ACHN (cell line): Measurements from ENCODE around the gene TSPAN2.

Experiments used
- DNase-seq: peaks from one replicate; pipeline ENCODE4 v3.0.0-alpha.2; 2015
- in situ Hi-C: cut with HindIII; loops from 2 replicates; pipeline ENCODE4 v1.10.0; 2017; ENCODE audit warnings: low sequenced_read_pairs, low pct_ligation_motif_present, low pct_unique_long_range_greater_than_20kb

TSPAN2 gene

GRCh38 chr1:115117298-115117697 is 28.0 kb upstream of the TSPAN2 start:
- in situ Hi-C loops = no loop called here
- no peak for DNase-seq

- in situ Hi-C loops = no loop called here
- DNase-seq = no peak
These were observed 27.2 kb upstream of the TSPAN2 start for GRCh38 chr1:115116512-115116911.

- no peak for DNase-seq
- in situ Hi-C loops = no loop called here
These were observed 26.3 kb upstream of the TSPAN2 start for GRCh38 chr1:115115521-115116161.

DNA sequence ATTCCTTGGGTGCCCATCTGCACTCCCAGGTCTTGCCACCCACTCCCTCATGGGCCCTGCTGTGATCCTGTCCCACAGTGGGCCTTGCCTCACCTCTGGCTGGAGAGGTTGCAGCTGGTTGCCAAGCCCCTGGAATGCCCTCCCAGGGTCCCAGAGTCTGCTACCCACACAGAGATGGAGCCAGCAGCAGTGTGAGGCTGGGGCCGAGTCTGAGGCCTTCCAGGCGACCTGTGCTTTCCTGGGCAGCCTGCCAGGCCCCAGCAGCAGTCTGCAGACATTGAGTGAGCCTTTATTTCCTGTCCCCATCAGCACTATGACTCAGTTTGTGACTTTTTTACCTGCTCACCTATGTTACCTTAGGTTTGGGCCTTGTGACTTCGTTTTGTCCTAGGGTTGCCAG is 25.0 kb upstream of the TSPAN2 start:
- in situ Hi-C loops = no loop called here
- DNase-seq = no peak

DNA sequence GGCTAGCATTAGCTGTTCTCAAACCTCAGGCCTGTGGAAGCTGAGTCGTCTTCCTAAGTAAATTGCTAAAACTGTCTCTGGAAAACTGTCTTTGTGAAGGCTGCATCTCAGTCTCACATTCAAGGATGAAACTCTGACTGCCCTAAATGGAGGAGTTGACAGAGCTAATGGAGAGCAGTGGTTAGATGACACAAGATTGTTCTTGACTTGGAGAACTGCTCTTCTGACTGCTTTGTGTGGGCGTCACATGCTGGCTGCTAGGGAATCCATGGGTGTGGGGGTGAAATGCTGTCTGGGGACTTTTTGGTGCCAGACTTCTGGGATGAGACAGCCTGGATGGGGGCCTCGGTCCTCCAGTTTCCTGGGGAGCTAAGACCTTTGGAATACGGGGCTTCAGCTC is 24.5 kb upstream of the TSPAN2 start:
- in situ Hi-C loops = no loop called here

DNA sequence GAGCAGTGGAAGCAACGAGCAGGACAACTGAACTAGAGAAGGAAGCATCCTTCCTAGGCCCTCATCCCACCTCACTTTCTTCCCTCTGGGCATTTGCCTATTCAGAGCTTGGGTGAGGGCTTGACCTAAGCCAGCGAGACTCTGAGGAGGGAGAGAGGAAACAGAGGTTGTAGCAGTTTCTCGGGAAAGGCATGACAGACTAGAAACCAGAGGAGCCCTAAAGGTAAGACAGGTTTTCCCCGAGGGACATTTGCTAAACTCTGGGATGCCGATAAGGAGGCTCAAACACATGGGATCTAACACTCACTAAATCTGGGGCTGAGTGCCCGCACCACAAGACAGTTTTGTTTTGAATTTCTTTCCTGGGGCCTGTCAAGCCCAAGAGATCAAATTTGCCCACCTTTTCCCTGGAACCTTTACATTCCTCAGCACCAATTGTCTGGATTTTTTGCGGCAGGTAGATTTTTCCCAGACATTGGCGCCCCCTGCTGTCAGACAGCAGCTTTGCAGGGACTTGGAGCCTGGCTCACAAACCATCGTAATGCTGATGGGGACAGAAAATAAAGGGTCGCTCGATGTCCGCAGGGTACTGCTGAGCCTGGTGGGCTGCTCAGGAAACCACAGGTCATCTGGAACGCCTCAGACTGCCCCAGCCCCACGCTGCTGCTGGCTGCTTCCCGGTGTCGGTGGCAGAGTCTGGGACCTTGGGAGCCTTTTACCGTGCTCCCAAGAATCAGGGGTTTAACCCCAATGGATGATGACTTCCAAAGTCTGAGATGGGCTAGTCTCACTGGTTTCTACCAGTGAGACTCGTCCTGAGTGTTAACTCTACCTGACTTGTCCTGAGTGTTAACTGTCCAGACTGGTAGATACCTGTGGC is 23.4 kb upstream of the TSPAN2 start:
- in situ Hi-C loops = no loop called here
- peak; percentile 13 for DNase-seq

More for the DNA sequence above, 24.5 kb upstream of the TSPAN2 start:
- DNase-seq = no peak

DNA sequence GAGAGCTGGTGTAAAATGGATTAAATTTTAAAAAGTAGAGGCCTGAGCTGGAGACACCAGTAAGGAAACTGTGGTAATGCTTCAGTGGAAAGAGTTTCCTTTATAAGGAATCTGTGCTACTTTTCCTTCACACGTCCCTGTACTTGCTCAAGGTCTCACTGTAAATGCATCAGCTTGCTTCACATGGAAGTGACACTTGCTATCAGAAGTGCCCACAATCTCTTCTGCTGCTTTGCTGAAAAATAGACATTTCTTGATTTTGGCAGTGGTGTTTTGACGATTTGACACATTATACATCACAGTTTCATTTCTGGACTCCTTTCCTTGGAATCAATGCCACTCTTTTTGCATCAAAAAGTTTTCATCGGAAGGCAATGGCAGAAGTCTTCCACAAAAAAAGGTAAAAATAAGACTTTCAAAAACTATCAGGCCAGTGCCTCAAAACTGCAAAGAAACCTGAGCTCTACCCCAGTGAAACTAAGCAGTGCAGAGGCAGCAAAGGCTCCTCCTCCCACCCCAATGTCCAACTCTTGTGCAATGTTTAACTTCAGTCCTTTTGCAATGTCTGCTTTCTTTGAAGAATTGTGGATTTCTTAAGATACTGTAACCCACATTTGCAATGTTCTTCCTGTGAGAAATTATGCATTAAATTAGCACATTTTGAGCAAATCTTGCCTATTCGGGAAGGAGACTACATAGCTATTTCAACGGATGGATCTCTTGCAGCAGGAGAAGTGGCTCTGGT is 18.4 kb upstream of the TSPAN2 start:
- DNase-seq = no peak
- in situ Hi-C loops = no loop called here

GRCh38 chr1:115105831-115106230 is 16.5 kb upstream of the TSPAN2 start:
- in situ Hi-C loops = no loop called here
- no peak for DNase-seq

DNA sequence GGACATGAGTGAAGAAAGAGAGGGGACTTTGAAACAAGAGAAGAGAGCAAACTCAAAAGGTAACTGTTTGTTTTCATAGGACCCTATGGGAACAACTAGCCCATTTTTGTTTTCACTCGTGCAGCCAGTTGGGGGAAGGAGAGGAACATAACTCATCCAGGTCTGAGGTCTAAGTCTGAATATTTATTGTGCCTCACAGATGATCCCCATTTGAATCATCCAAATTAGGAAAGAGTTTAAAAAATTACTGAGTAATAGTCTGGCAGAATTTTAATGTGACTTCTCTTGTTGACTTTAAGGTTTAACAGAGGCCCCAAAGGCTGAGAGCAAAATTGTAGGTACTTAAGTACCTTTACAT is 10.4 kb upstream of the TSPAN2 start:
- DNase-seq = no peak
- in situ Hi-C loops = no loop called here

DNA sequence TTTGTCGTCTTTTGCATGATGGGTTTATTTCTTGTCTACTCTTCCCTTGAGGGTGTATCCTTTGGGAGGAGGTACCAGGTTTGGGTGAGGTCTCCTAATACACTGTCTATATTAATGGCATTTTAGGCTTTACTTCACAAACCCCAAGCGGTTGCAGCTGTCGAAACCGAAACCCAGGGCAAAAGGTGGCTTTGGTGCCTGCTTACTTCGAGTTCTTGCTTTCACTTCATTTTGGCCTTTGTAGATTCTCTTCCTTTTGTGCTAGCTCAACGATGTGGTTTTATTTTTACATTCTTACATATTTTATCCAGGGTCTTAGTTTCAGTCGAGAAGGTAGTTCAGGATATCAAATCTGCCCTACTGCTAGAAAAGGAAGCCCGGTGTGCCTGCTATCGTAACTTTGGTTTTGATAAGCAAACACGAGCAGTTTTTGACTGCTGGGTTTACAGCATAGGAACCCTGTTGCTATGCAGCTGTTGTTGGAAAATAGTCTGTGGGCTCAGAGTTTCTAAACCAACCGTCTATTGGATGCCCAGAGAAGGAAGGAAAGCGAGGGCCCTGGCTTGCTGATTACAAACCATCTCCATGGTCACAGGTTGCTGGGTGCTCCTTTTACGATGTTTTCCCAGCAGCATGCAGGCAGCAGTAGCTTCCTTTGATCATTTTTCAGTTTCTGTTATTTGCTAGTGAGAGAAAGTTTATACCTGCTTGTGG is 9.8 kb upstream of the TSPAN2 start:
- in situ Hi-C loops = no loop called here
- no peak for DNase-seq

- in situ Hi-C loops = no loop called here
- DNase-seq = no peak
These were observed 2.9 kb upstream of the TSPAN2 start for GRCh38 chr1:115092175-115092574.

DNA sequence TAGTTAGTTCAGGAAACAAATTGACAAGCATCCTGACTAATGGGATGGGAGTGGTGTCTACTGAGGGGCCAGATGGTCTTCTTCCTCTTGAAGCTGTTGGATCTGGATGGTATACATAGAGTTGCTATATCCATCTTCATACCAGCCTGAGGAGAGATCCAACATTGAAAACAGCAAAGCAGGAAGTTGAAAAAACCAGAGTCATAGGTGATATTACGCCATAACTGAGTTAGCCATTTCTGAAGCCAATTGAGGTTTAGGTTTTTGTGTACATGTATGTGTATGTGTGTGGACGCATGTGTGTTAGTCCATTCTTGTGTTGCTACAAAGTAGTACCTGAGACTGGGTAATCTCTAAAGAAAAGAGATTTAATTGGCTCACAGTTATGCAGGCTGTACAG is 2.3 kb upstream of the TSPAN2 start:
- in situ Hi-C loops = no loop called here

GRCh38 chr1:115090956-115091355 is 1.7 kb upstream of the TSPAN2 start:
- DNase-seq = no peak
- in situ Hi-C loops = no loop called here

More for the DNA sequence above, 2.3 kb upstream of the TSPAN2 start:
- no peak for DNase-seq

DNA sequence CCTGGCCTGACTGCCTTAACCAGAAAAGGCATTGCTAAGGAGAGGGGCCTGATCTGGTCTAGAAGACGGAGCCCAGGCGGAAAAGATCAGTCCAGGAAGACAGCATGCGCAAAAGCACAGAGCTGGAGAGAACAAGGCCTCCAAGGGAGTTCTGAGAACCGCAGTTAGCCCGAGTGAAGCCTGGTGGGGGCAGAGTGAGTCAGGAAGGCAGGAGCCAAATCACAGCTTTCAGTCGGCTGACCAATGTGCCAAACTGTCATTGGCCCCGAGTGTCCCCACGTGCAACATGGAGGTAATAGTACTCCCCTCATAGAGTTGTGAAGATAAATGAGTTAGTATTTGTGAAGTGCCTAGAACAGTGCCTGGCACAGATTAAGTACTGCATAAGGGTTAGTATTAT is 1.2 kb upstream of the TSPAN2 start:
- in situ Hi-C loops = no loop called here
- peak; percentile 69 for DNase-seq

GRCh38 chr1:115090186-115090490 is 835 bp upstream of the TSPAN2 start:
- DNase-seq = no peak
- in situ Hi-C loops = no loop called here

GRCh38 chr1:115088871-115089419 is 358 bp downstream of the TSPAN2 start:
- DNase-seq = no peak

GRCh38 chr1:115088115-115088778 is 1.1 kb downstream of the TSPAN2 start:
- in situ Hi-C loops = no loop called here
- DNase-seq = no peak

More at GRCh38 chr1:115088871-115089419, 358 bp downstream of the TSPAN2 start:
- in situ Hi-C loops = no loop called here

DNA sequence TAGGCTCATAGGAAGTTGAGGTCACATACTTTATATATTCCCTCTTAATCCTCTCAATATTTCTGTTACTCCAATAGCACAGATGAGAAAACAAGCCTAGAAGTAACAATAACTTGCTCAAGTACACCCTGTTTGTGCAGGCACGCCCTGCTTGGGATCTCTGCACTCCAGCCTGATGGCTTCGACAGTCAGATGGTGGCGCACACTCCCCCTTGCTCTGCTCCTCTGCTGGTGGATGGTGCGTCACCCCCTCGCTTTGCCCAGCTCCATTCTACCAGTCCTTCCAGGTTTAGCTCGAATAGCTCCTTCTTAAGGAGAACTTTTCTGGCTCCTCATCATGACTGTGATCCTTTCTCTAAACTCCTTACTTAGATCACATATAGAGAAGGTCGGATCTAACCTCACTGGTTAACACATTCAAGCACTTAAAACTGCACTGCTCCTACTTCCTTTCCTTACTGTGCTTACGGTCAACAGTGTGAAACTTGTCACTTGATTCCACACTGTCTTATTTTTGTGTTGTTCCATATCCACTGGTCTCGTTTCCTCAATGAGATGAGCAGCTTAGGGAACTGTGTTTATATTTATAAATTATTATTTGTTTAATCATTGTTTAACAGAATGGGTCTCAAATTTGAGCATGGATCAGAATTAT is 3.0 kb downstream of the TSPAN2 start:
- in situ Hi-C loops = no loop called here
- no peak for DNase-seq
